Measurements from ENCODE around the gene ABCC11. TPM values are rescaled to one million over a fixed set of nuclear protein-coding genes. Genes with fewer than 3 reads are reported as not detected.

The ABCC11 gene
- total and polyA plus RNA-seq, 10 donors, result 0.05 to 0.37 (median 0.18) TPM; not detected in 4

GRCh38 chr16:48282636-48283263 is 35.4 kb upstream of the ABCC11 start:
- Histone ChIP-seq H3K27me3 (replicated peaks in 1 of 7) (no peaks in the 10 kb centered on the region), H3K27ac (peak overlapping the region in 5 of 8 donors; percentile 6 to 30 (median 12)), H3K36me3 (peaks cover 0 to 92% (median 30%) of the 10 kb centered on the region in 6 donors), H3K4me1 (peaks cover 0 to 52% (median 17%) of the 10 kb centered on the region in 6 donors), H3K9me3 (peaks cover 2 to 31% (median 25%) of the 10 kb centered on the region in 8 donors), H3K4me3 (no peak overlapping the region)
- intact Hi-C loops (cut with DNase I; ENCODE audit: low total_unique reads), result no loop called here
- TF ChIP-seq POLR2A (IDR thresholded peaks at IDR 0.05) (no peak), CTCF (IDR thresholded peaks at IDR 0.05 in 8 of 11, conservative IDR thresholded peaks at IDR 0.05 in 3 of 11) (no peak), POLR2AphosphoS5 (IDR thresholded peaks at IDR 0.05) (no peak)
- DNase-seq, result no peak
- WGBS, 5 donors, result 62 to 89% (median 82%) methylated on average over 2 of the region's 2 CpGs

DNA sequence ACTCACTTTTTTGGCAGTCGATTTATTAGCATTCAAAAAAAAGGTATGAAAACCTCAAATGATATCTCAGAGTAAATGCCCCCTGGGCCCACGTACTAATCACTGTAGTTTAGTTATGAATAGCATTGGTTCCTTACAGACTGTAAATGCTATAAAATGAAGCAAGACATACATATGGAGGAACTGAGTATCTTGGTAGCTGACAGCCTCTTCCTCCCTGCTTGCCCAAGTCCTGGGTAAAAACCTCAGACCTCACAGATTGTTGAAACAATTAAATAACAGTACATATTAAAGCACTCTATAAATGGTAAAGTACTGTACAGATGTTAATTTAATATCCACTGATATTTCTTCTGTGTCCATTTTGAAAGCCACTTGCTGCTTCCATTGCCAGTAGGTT is 33.2 kb upstream of the ABCC11 start:
- intact Hi-C loops (cut with DNase I; ENCODE audit: low total_unique reads), result no loop called here
- WGBS, 5 donors, result 65 to 85% (median 68%) methylated on average over 2 of the region's 2 CpGs
- Histone ChIP-seq H3K4me3 (no peak overlapping the region), H3K9me3 (peaks cover 0 to 10% (median 7%) of the 10 kb centered on the region in 8 donors), H3K36me3 (peaks cover 0 to 93% (median 18%) of the 10 kb centered on the region in 6 donors), H3K27ac (peak overlapping the region in 3 of 8 donors; percentile 21 to 52 (median 26)), H3K27me3 (replicated peaks in 1 of 7) (no peaks in the 10 kb centered on the region), H3K4me1 (peaks cover 0 to 52% (median 17%) of the 10 kb centered on the region in 6 donors)
- TF ChIP-seq POLR2AphosphoS5 (IDR thresholded peaks at IDR 0.05), result no peak
- no peak for TF ChIP-seq POLR2A (IDR thresholded peaks at IDR 0.05)
- DNase-seq, result no peak

DNA sequence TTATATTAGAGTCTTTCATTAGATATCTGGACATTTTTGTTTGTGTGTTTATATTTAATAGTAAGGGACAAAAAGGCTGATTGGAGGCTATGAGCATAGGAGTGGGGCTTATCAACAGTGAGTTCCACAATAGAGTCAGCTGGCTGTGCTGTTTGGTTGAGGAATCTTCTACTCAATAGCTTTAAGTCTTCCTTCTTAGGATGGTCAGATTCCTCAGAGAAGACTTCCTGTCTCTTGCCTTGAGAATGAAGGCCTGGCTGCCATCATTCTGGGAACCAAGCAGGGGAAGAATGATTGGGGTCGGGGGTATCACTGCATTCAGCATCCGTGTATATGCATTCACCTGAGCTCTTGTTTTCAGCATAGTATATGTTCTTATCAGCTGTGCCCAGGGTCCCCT is 31.9 kb upstream of the ABCC11 start:
- Histone ChIP-seq H3K27ac (peak overlapping the region in 4 of 8 donors; percentile 9 to 52 (median 24)), H3K36me3 (peaks cover 0 to 91% (median 14%) of the 10 kb centered on the region in 6 donors), H3K4me3 (no peak overlapping the region), H3K27me3 (replicated peaks in 1 of 7) (no peaks in the 10 kb centered on the region), H3K4me1 (peaks cover 0 to 41% (median 17%) of the 10 kb centered on the region in 6 donors), H3K9me3 (no peaks in the 10 kb centered on the region)
- WGBS, 5 donors, result 68 to 90% (median 86%) methylated on average over 2 of the region's 2 CpGs
- no peak for DNase-seq
- intact Hi-C loops (cut with DNase I; ENCODE audit: low total_unique reads), result no loop called here
- TF ChIP-seq POLR2A (IDR thresholded peaks at IDR 0.05) (no peak), POLR2AphosphoS5 (IDR thresholded peaks at IDR 0.05) (no peak), CTCF (IDR thresholded peaks at IDR 0.05 in 8 of 11, conservative IDR thresholded peaks at IDR 0.05 in 3 of 11) (no peak)

DNA sequence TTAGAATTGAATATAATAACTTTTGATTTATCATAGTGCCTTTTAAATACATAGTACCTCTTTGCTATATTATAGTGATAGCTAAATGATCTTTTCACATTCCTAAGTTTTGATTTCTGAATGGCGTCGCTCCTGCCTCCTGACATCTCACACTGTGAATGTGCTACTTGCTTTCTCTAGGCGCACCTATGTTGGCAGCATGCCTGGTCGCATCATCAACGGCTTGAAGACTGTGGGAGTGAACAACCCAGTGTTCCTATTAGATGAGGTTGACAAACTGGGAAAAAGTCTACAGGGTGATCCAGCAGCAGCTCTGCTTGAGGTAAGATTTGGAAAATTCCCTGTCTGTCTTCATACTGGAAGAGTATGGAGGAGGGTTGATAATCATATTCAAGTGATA is 29.8 kb upstream of the ABCC11 start:
- intact Hi-C loops (cut with DNase I; ENCODE audit: low total_unique reads), result no loop called here
- Histone ChIP-seq H3K27ac (peak overlapping the region in 1 of 8 donors; percentile 1), H3K27me3 (replicated peaks in 1 of 7) (no peaks in the 10 kb centered on the region), H3K36me3 (peaks cover 0 to 91% (median 17%) of the 10 kb centered on the region in 6 donors), H3K4me1 (peaks cover 0 to 30% (median 12%) of the 10 kb centered on the region in 6 donors), H3K4me3 (no peak overlapping the region), H3K9me3 (no peaks in the 10 kb centered on the region)
- DNase-seq, result no peak
- TF ChIP-seq CTCF (IDR thresholded peaks at IDR 0.05 in 8 of 11, conservative IDR thresholded peaks at IDR 0.05 in 3 of 11) (no peak), POLR2A (IDR thresholded peaks at IDR 0.05) (no peak), POLR2AphosphoS5 (IDR thresholded peaks at IDR 0.05) (no peak)
- 91 to 97% (median 95%) methylated on average over 5 of the region's 5 CpGs for WGBS, 5 donors

Data from spleen (tissue), 11 donors.